Activated naive CD8-positive, alpha-beta T cell treated with anti-CD3 and anti-CD28 coated beads for 36 hours (primary cell): ENCODE measurements around the gene CMTM1. TPM values are rescaled to one million over a fixed set of nuclear protein-coding genes. Genes with fewer than 3 reads are reported as not detected.
"Not testable (repeated sequence)": the region's sequence is repeated elsewhere in the genome, so short reads cannot be mapped to it uniquely, and the experiment has no call there.

Experiments
- DNase-seq: peaks from one replicate; pipeline ENCODE4 v3.0.0; 2021
- H3K27ac Mint-ChIP-seq: one replicate; pipeline ENCODE4 v1.8.0; 2022; ENCODE audit warnings: mild to moderate bottlenecking, moderate library complexity, mixed read lengths
- H3K27me3 Mint-ChIP-seq: one replicate; pipeline ENCODE4 v1.8.0; 2022; ENCODE audit warnings: mild to moderate bottlenecking, mixed read lengths
- H3K36me3 Mint-ChIP-seq: one replicate; pipeline ENCODE4 v1.8.0; 2021; ENCODE audit warnings: mild to moderate bottlenecking, mixed read lengths
- H3K4me1 Mint-ChIP-seq: one replicate; pipeline ENCODE4 v1.8.0; 2021; ENCODE audit warnings: mixed read lengths
- H3K4me3 Mint-ChIP-seq: one replicate; pipeline ENCODE4 v1.8.0; 2022; ENCODE audit warnings: mild to moderate bottlenecking, moderate library complexity, mixed read lengths
- H3K9me3 Mint-ChIP-seq: one replicate; pipeline ENCODE4 v1.8.0; 2022; ENCODE audit warnings: mixed read lengths
- total RNA-seq, 2 experiments: library from RNA; stranded (reverse); gene quantifications; one replicate each; pipeline ENCODE4 v1.2.3, GENCODE V29; 2021

CMTM1 gene
- total RNA-seq, 2 experiments from 2014 or later = 2.8 to 5.9 TPM

DNA sequence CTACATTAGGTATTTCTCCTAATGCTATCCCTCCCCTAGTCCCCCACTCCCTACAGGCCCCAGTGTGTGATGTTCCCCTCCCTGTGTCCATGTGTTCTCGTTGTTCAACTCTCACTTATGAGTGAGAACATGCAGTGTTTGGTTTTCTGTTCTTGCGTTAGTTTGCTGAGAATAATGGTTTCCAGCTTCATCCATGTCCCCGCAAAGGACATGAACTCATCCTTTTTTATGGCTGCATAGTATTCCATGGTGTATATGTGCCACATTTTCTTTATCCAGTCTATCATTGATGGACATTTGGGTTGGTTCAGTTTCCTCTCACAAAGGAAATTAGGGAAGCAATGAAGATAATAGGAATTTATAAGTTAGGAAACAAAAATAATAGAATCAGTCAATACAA is 1.0 kb downstream of the CMTM1 start:
- DNase-seq, H3K27me3 Mint-ChIP-seq, H3K4me3 Mint-ChIP-seq, H3K9me3 Mint-ChIP-seq, H3K27ac Mint-ChIP-seq: not testable (repeated sequence)
- Mint-ChIP-seq H3K4me1 (peaks cover 27% of the 10 kb centered on the region), H3K36me3 (peaks cover 34% of the 10 kb centered on the region)

DNA sequence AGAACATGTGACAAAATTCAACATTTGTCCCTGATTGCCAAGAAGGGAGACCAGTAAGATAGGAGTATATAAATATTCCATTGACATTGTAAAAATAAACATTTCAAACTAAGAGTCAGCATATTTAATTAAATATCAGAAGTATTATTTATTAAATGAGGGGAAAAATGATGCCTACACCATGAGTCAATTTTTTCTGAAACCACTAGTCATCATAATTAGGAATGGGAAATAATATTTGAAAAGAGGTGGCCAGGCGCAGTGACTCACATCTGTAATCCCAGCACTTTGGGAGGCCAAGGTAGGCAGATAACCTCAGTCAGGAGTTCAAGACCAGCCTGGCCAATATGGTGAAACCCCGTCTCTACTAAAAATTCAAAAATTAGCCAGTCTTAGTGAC is 2.1 kb downstream of the CMTM1 start:
- no peaks in the 10 kb centered on the region for H3K27me3 Mint-ChIP-seq
- DNase-seq = no peak
- peaks cover 32% of the 10 kb centered on the region for H3K36me3 Mint-ChIP-seq
- H3K27ac Mint-ChIP-seq = no peak overlapping the region
- H3K4me1 Mint-ChIP-seq = peaks cover 20% of the 10 kb centered on the region
- H3K4me3 Mint-ChIP-seq = no peak overlapping the region
- H3K9me3 Mint-ChIP-seq = no peaks in the 10 kb centered on the region

DNA sequence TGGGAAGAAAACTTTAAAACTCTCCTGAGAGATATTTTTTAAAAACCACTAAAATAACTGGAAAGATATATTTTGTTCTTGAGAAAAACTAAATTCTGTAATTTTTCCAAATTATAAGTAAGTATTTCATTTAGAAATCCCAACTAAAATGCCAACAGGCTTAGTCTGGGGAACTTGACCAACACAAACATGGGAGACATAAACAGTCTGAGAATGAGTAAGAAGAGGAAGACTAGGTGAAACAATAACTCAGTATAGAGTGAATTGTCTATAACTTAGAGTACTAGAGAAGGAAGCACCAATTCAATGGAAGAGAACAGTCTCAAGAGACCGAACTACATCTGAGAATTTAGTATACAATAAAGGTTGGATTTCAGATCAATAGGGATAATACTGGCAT is 2.9 kb downstream of the CMTM1 start:
- no peak for DNase-seq
- no peak overlapping the region for H3K4me3 Mint-ChIP-seq
- no peak overlapping the region for H3K27ac Mint-ChIP-seq
- peaks cover 27% of the 10 kb centered on the region for H3K36me3 Mint-ChIP-seq
- H3K9me3 Mint-ChIP-seq = no peaks in the 10 kb centered on the region
- H3K27me3 Mint-ChIP-seq = no peaks in the 10 kb centered on the region
- H3K4me1 Mint-ChIP-seq = peaks cover 13% of the 10 kb centered on the region

DNA sequence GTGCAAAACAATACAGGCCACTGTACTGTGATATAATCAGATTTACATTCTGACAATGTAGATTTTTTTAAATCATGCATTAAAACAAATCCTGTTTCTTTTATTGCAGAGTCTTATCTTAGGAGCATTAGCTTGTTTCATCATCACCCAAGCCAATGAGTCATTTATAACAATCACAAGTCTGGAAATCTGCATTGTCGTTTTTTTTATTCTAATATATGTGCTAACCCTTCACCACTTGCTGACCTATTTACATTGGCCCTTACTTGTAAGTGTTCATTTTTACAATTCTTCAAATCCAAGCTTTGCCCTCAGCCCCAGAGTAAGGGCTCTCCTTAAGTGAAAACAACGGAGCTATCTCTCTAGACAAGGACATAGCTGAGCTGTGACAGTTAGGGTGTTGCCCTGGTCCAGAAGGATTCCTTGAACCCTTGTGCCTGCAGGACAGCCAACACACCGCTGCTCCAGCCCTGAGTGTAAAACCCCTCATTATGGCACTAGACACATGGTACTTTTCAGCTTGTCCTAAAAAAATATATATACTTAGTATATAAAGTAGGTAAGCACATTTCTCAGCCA is 3.7 kb downstream of the CMTM1 start:
- Mint-ChIP-seq H3K4me3 (no peak overlapping the region), H3K4me1 (peaks cover 11% of the 10 kb centered on the region), H3K27me3 (no peaks in the 10 kb centered on the region), H3K9me3 (no peaks in the 10 kb centered on the region), H3K27ac (no peak overlapping the region), H3K36me3 (peaks cover 23% of the 10 kb centered on the region)
- no peak for DNase-seq

DNA sequence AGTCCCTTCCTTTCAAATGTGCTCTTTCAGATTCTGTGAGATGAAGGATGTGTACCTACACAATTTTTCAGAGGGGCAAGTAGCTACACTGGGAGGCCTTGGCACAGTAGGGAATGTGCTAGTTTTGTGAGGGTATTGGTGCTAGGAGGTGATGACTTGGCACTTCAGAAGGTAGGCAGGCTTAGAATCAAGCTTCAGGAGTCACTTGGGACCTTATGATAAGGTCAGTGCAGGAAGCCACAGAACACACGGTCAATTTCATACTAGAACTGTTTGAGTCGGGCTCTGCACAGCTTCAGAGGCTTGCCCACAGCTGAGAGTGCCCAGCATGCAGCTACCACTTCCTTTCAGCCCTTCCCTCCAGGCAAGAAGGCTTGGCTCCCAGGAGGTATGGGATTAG is 6.1 kb downstream of the CMTM1 start:
- Mint-ChIP-seq H3K9me3 (no peaks in the 10 kb centered on the region), H3K4me1 (peaks cover 7% of the 10 kb centered on the region), H3K36me3 (peaks cover 6% of the 10 kb centered on the region), H3K27ac (no peak overlapping the region), H3K4me3 (no peak overlapping the region), H3K27me3 (peaks cover 2% of the 10 kb centered on the region)
- no peak for DNase-seq

DNA sequence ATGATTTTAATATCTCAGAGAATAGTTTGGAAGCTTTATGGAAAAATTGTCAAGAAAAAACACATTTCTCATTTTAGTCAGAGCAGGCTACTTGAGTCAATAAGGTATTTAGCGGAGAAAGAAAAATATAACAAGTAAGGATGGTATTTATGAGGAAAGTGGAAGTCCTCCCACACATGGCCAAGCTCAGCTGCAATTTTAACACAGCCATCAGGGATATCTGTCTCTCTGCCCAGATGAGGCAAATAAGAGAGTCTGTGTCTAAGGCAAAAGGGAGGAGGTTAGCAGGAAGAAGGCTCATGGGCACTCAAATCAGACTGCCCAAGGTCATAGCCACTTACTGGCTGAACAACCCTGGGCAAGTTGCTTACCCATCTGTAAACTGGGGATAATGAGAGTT is 7.8 kb downstream of the CMTM1 start:
- Mint-ChIP-seq H3K4me1 (peaks cover 5% of the 10 kb centered on the region), H3K4me3 (no peak overlapping the region), H3K27me3 (peaks cover 18% of the 10 kb centered on the region), H3K27ac (no peak overlapping the region), H3K36me3 (no peaks in the 10 kb centered on the region), H3K9me3 (no peaks in the 10 kb centered on the region)
- no peak for DNase-seq

DNA sequence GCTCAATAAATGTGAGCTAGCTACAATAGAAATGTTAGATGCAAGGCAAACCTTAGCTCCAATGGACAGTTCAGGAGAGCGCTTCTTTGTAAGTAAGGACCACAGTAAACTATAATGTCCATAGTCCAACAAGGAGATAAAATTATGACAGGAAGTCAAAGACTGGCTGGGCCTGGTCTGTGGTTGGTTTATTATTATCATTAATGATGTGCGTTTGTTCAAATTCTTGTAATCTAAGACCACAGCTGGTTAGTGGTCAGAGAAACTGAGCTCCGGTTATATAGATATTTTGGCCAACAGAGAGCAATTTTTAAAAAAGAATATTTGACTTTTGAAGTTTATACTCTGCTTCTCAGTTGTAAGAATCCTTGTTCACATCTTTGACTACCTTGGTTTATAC is 8.3 kb downstream of the CMTM1 start:
- no peak overlapping the region for H3K27ac Mint-ChIP-seq

DNA sequence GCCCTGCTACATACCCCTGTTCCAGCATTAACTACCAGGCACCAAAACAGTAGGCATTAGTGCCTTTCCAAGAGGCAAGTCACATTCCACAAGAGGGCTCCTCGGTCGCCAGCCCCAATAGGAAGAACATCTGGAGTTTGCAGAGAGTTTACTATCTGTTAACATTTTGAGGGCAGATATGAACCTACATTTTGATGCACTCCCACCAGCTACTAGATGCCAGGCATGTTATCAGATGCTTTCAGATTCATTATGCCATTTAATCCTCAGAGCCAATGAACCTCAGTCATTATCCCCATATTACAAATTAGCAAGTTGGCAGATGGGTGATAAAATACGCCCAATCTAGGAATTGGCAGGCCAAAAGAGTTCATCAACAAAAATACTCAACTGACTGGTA is 8.8 kb downstream of the CMTM1 start:
- no peaks in the 10 kb centered on the region for H3K36me3 Mint-ChIP-seq
- no peak for DNase-seq
- H3K27me3 Mint-ChIP-seq = peaks cover 27% of the 10 kb centered on the region
- no peak overlapping the region for H3K4me3 Mint-ChIP-seq
- H3K4me1 Mint-ChIP-seq = peaks cover 5% of the 10 kb centered on the region
- no peaks in the 10 kb centered on the region for H3K9me3 Mint-ChIP-seq
- no peak overlapping the region for H3K27ac Mint-ChIP-seq

More for the DNA sequence above, 8.3 kb downstream of the CMTM1 start:
- no peaks in the 10 kb centered on the region for H3K9me3 Mint-ChIP-seq
- H3K36me3 Mint-ChIP-seq = no peaks in the 10 kb centered on the region
- H3K27me3 Mint-ChIP-seq = peaks cover 22% of the 10 kb centered on the region
- peaks cover 5% of the 10 kb centered on the region for H3K4me1 Mint-ChIP-seq
- no peak overlapping the region for H3K4me3 Mint-ChIP-seq
- no peak for DNase-seq

DNA sequence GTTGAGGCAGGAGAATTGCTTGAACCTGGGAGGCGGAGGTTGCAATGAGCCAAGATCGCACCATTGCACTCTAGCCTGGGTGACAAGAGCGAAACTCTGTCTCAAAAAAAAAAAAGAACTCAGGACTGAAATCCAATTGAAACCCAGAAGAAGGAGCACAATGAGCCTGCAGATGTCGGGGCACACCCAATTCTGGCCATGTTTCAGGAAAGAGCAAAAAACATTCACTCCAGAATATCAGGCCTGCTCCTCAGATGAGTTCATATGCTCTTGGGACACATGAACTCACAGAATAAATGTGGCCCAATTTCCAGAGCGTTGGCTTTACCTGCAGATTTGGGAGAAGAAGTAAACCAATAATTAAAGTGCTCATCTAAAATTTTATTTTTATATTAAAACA is 10.1 kb downstream of the CMTM1 start:
- H3K4me1 Mint-ChIP-seq = peaks cover 8% of the 10 kb centered on the region

DNA sequence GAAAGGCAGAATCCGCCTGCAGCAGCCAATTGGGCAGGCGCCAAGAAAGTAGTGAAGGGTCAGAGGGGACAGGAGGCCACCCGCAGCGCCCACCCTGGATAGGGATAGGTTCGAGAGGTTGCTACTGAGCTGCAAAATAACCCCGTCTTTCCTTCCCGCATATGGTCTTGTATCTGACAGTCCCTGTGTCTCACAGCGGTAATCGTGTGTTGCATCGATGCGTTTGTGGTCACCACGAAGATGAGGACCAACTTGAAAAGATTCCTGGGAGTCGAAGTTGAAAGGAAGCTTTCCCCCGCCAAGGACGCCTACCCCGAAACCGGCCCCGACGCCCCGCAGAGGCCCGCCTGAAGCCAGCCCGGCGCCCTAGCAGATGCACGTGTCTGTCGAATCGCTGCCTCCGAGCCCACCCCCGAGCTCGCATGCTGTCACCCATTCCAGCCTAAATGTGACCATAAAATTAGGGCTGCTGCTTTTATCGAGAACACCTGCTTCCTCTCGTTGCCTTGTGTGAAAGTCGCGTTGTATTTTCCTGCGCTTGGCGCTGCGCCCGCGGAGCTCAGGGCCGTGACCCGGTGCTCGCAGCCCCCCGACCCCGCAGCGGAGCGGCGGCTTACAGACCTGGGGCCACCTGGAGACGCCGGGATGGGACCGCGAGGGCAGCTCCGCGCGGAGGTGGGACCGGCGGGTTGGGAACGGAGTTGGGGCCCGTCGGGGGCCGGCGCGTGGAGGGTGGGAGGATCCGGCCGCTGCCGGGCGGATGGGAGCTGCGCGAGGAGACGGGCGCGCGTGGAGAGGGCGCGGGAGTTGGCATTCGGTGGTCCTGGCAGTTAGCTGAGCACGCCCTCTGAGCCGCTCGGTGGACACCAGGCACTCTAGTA is 12.7 kb downstream of the CMTM1 start, which contains the start of gene CMTM2:
Gene CMTM2, plus strand, starts transcription at position 813 of the 881 bp plus-strand sequence. CDS start 145 bp downstream, outside the sequence.
- DNase-seq = no peak
- H3K9me3 Mint-ChIP-seq = no peaks in the 10 kb centered on the region
- peaks cover 37% of the 10 kb centered on the region for H3K27me3 Mint-ChIP-seq
- H3K4me1 Mint-ChIP-seq = peaks cover 10% of the 10 kb centered on the region
- H3K27ac Mint-ChIP-seq = no peak within 1 kb of the TSS
- no peaks in the 10 kb centered on the region for H3K36me3 Mint-ChIP-seq
- H3K4me3 Mint-ChIP-seq = peak within 1 kb of the TSS; percentile 54

More for the DNA sequence above, 10.1 kb downstream of the CMTM1 start:
- Mint-ChIP-seq H3K9me3 (no peaks in the 10 kb centered on the region), H3K4me3 (no peak overlapping the region), H3K36me3 (no peaks in the 10 kb centered on the region), H3K27me3 (peaks cover 37% of the 10 kb centered on the region), H3K27ac (no peak overlapping the region)
- no peak for DNase-seq

DNA sequence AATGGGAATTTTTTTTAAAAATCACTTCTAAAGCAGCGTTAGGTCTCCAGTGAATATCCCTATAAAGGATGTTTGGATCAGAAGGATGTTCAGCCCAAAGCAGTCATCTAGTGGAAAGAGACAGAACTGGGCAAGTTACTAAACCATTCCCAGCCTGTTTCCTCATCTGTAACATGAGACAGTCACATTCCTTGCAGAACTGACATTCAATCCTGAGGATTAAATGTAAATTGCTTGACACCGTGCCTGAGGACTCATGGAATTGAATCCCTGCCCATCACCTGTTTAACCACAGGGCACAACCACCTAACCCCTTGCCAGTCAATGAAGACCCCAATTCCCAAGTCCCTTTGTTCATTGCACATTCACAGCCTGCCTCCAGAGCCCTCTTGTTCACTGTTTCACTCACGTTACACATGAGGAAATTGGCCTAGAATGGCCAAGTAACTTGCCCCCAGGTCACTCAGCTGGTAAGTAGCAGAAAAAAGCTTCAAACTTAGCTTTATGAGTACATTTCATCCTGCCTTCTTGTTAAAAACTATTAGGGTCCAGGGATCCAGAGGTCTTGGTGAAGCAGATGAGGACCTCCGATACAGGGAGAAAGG is 14.5 kb downstream of the CMTM1 start:
- Mint-ChIP-seq H3K36me3 (no peaks in the 10 kb centered on the region), H3K4me1 (peaks cover 10% of the 10 kb centered on the region), H3K27me3 (peaks cover 39% of the 10 kb centered on the region), H3K27ac (no peak overlapping the region), H3K9me3 (no peaks in the 10 kb centered on the region), H3K4me3 (no peak overlapping the region)
- no peak for DNase-seq

DNA sequence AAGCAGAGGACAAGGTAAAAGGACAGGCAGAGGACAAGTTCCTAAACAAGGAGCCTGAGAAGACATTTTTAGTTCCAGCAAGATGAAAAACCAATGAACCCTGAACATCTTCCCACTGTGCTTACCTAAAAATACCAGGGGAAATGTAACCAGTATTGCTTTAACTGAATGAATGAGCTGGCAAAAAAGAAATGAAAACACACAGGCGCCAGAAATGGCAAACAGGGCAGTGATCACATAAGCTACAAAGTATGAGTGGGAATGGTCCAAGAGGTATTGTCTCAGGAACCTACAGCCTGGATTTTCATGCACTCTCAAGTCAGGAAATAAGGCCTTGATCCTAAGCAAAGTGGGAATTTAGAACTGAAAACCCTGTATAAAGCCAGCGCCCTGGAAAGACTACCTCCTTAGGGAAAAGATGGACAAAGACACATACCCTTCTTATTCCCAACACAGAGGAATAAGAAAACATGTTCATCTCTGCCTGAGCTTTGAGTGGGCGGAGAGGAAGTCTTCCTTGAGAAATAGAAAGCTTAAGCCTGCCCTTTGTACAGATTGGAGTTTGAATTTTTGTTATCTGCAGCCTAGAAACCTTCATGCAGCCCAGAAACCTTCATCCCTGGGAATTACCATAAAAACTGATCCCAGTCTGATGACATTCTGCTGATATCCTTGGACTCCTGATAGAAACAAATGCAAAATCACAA is 15.2 kb downstream of the CMTM1 start:
- Mint-ChIP-seq H3K9me3 (no peaks in the 10 kb centered on the region), H3K4me1 (peaks cover 10% of the 10 kb centered on the region), H3K27me3 (peaks cover 43% of the 10 kb centered on the region), H3K27ac (no peak overlapping the region), H3K36me3 (no peaks in the 10 kb centered on the region), H3K4me3 (no peak overlapping the region)
- DNase-seq = no peak

DNA sequence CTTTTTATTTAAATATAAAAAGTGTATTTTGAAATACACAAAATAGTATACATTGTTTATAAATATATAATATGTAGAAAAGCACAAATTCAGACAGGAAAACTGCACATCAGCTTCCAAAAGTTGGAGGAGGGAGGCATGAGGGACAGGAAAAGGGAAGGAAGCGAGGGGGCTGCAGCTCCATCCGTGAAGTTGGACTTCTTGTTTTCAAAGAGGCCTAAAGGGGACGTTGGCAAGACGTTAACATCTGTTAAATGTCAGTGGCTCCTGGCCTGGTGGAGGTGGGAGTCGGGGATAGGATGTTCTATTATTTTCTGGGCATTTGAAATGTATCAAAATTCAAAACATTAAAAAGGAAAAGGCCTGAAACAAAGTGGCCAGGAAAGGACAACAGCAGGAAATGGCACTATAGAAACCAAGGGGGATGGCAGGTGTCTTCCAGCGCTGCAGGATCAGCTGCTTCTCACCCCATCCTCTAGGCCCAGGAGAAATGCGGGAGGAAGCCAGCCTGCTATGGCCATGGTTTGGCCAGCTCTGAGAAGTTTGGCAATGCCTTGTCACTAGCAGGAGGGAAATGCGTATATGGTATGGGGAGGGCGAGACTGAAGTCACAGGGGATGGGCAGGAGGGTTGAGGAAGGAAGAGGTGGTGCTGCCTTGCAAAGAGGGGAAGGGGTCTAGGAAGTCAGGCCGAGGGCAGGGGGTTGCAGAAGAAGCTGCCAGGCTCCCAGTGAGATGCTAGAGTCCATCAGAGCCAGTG is 19.4 kb downstream of the CMTM1 start:
- Mint-ChIP-seq H3K4me3 (no peak overlapping the region), H3K27me3 (peaks cover 10% of the 10 kb centered on the region), H3K4me1 (peaks cover 35% of the 10 kb centered on the region), H3K9me3 (no peaks in the 10 kb centered on the region), H3K36me3 (no peaks in the 10 kb centered on the region), H3K27ac (no peak overlapping the region)
- no peak for DNase-seq

DNA sequence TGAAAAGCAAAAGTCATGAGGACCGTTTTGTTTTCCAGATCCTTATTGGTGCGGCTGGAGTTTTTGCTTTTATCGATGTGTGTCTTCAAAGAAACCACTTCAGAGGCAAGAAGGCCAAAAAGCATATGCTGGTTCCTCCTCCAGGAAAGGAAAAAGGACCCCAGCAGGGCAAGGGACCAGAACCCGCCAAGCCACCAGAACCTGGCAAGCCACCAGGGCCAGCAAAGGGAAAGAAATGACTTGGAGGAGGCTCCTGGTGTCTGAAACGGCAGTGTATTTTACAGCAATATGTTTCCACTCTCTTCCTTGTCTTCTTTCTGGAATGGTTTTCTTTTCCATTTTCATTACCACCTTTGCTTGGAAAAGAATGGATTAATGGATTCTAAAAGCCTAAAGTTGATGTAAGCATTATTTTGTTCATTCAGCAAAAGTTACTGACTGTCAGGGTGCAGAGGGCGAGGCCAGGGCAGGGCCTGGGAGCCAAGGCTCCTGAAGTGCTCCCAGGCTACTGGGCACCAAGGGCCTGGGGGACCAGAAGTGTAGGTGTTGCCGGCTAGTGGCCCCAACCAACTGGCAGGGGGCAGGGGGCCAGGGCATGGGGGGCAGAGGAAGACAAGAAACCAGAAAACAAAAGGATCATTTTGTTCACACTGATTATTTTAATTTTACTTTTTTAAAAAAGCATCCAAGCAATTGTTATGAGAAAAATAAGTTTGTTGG is 21.8 kb downstream of the CMTM1 start:
- peaks cover 6% of the 10 kb centered on the region for H3K27me3 Mint-ChIP-seq
- peaks cover 33% of the 10 kb centered on the region for H3K4me1 Mint-ChIP-seq
- peak overlapping the region; percentile 62 for H3K4me3 Mint-ChIP-seq
- no peaks in the 10 kb centered on the region for H3K36me3 Mint-ChIP-seq
- no peaks in the 10 kb centered on the region for H3K9me3 Mint-ChIP-seq
- no peak for DNase-seq
- no peak overlapping the region for H3K27ac Mint-ChIP-seq
